Lung (tissue), 12 donors: Measurements from ENCODE around the gene OTOP1. TPM values are rescaled to one million over a fixed set of nuclear protein-coding genes. Genes with fewer than 3 reads are reported as not detected.
"Not testable (repeated sequence)": the region's sequence is repeated elsewhere in the genome, so short reads cannot be mapped to it uniquely, and the experiment has no call there.

Experiments used
- ATAC-seq: fragments of 200-7000 bp; cut with Tn5 transposase; one replicate; pipeline ENCODE4 v1.9.1; 2020; ENCODE audit warnings: moderate number of reproducible peaks; ENCODE audit not compliant: insufficient read depth, low FRiP score
- DNase-seq, 3 donors: peaks; one replicate each; pipeline ENCODE4 v3.0.0-alpha.2; 2013 to 2017
- H3K27ac ChIP-seq, 2 donors: one replicate each; pipeline ENCODE4 v1.5.1; 2013; ENCODE audit warnings: mild to moderate bottlenecking in 2 of 2, moderate library complexity in 2 of 2, control low read depth in 1 of 2, inconsistent platforms in 1 of 2, low read depth in 1 of 2, low read length in 1 of 2
- H3K27me3 ChIP-seq, 3 donors: one replicate each; pipeline ENCODE4 v1.5.1; 2013; ENCODE audit warnings: low read length in 2 of 3; ENCODE audit not compliant: control insufficient read depth in 3 of 3, insufficient read depth in 3 of 3
- H3K36me3 ChIP-seq, 4 donors: one replicate each; pipeline ENCODE4 v1.5.1; 2013; ENCODE audit warnings: low read length in 4 of 4, mild to moderate bottlenecking in 1 of 4, moderate library complexity in 1 of 4; ENCODE audit not compliant: control insufficient read depth in 4 of 4, insufficient read depth in 4 of 4
- H3K4me1 ChIP-seq, 5 donors: one replicate each; pipeline ENCODE4 v1.5.1; 2013; ENCODE audit warnings: low read length in 5 of 5, mild to moderate bottlenecking in 2 of 5, moderate library complexity in 1 of 5; ENCODE audit not compliant: control insufficient read depth in 5 of 5, insufficient read depth in 5 of 5
- H3K4me3 ChIP-seq: one replicate; pipeline ENCODE4 v1.5.1; 2013; ENCODE audit warnings: mild to moderate bottlenecking, control low read depth, moderate library complexity
- H3K9ac ChIP-seq, 2 donors: one replicate each; pipeline ENCODE4 v1.5.1; 2013; ENCODE audit warnings: low read length in 2 of 2, control low read depth in 1 of 2; ENCODE audit not compliant: insufficient read depth in 1 of 2
- H3K9me3 ChIP-seq, 4 donors: one replicate each; pipeline ENCODE4 v1.5.1; 2013; ENCODE audit warnings: low read length in 3 of 4, mild to moderate bottlenecking in 1 of 4, moderate library complexity in 1 of 4; ENCODE audit not compliant: control insufficient read depth in 4 of 4, insufficient read depth in 3 of 4
- WGBS, 2 donors: extraction: QIAGEN DNeasy Blood & Tissue Kit; methylation state at CpG; one replicate each; pipeline ENCODE4 v1.1.7; 2013; 5-methylcytosine and 5-hydroxymethylcytosine counted together
- polyA plus RNA-seq, 2 donors: library from polyadenylated mRNA; stranded (reverse); fragments of 200-250 nt; gene quantifications; one replicate each; pipeline ENCODE4 v1.2.1, GENCODE V29; 2013
- total RNA-seq, 2 donors: library from RNA; depleted of rRNA in 1 of 2; stranded (reverse); fragments of >200 nt in 1 of 2; gene quantifications; one replicate each; pipeline ENCODE4 v1.2.1, GENCODE V29; 2014 to 2021
- TF ChIP-seq, protein P1 (sequence below): IDR thresholded peaks from 2 replicates; pipeline ENCODE4 v1.5.1; 2012; ENCODE audit warnings: mild to moderate bottlenecking; ENCODE audit errors: control extremely low read depth, extremely low read depth
- donor health status: control.
- donor health status: control.
- donor health status: Bipolar disorder and iron deficiency.
- donor health status: healthy.
- donor health status: DM: yes; HTN: yes; CAD: no.

The OTOP1 gene
- total and polyA plus RNA-seq, 4 donors = not detected

DNA sequence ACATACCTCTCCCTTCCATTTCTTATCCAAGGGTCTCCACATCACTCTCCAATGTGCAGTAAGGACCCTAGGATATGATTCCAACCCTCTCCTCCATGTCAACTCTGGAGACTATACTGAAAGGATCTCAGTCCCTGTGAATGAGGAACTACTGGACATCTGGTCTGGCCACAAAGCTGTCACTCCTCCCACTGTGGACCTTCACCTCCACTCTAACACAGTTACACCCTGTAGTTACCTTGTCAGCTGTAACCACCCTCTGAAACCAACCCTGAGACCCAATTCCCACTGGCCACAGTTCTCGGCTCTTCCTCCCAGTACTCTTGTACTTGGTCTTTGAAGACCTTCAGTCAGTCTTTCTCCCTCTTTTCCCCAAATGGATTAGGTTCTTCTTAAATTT lies 18.4 kb upstream of the OTOP1 start:
- Histone ChIP-seq H3K27me3 (no peaks in the 10 kb centered on the region), H3K36me3 (peaks cover 15 to 27% (median 25%) of the 10 kb centered on the region in 4 donors), H3K9ac (no peak overlapping the region), H3K4me3 (no peak overlapping the region), H3K4me1 (peaks cover 4 to 15% (median 6%) of the 10 kb centered on the region in 5 donors), H3K9me3 (no peaks in the 10 kb centered on the region), H3K27ac (no peak overlapping the region)
- WGBS, 2 donors = 94 to 100% methylated on average over 1 of the region's 1 CpG
- DNase-seq = no peak
- ATAC-seq = no peak
- TF ChIP-seq, protein P1, sequence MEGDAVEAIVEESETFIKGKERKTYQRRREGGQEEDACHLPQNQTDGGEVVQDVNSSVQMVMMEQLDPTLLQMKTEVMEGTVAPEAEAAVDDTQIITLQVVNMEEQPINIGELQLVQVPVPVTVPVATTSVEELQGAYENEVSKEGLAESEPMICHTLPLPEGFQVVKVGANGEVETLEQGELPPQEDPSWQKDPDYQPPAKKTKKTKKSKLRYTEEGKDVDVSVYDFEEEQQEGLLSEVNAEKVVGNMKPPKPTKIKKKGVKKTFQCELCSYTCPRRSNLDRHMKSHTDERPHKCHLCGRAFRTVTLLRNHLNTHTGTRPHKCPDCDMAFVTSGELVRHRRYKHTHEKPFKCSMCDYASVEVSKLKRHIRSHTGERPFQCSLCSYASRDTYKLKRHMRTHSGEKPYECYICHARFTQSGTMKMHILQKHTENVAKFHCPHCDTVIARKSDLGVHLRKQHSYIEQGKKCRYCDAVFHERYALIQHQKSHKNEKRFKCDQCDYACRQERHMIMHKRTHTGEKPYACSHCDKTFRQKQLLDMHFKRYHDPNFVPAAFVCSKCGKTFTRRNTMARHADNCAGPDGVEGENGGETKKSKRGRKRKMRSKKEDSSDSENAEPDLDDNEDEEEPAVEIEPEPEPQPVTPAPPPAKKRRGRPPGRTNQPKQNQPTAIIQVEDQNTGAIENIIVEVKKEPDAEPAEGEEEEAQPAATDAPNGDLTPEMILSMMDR = no peak

DNA sequence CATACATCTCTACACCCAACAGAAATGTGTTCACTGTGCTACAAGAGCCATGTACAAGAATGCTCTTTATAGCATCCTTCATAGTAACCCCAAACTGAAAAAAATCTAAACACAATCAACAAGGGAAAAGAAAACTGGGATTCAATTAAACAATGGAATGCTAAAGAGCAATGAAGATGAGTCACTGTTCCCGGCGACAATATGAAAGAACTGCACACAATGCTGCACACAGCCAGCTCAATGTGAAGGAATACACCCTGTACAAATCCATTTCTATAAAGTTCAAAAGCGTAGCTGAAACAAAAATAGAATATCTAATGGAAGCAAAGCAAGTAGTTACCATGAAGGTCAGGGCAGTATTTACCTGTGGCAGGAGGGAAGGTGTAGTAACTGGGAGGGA lies 12.8 kb upstream of the OTOP1 start:
- not testable (repeated sequence) for DNase-seq, H3K4me3 ChIP-seq, ATAC-seq, H3K9me3 ChIP-seq, H3K4me1 ChIP-seq, H3K27me3 ChIP-seq, H3K9ac ChIP-seq, H3K27ac ChIP-seq
- H3K36me3 ChIP-seq = peaks cover 20 to 28% (median 26%) of the 10 kb centered on the region in 4 donors
- 95 to 96% methylated on average over 3 of the region's 3 CpGs for WGBS, 2 donors

DNA sequence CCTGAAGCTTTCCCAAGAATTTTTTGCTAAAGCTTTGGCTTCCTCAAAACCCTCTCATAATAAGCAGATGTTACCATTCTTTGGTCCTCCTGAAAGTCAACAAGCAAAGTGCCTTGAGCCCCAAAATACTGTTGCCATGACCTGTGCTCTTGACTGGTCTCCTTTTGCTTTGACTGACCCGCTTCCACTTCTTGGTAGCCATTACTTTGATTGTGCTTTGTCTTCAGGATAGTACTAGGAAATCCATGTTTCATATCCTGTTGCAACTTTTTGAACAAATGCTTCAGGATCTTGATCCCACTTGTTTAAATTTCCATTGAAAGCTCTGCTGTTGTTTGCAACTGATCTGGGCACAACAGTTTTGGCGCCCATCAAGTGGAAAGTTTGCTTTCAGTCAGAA lies 6.9 kb upstream of the OTOP1 start:
- Histone ChIP-seq H3K4me1 (no peaks in the 10 kb centered on the region), H3K9ac (no peak overlapping the region), H3K4me3 (no peak overlapping the region), H3K27ac (no peak overlapping the region), H3K36me3 (peaks cover 0 to 9% (median 7%) of the 10 kb centered on the region in 4 donors), H3K9me3 (peaks cover 0 to 4% (median 0%) of the 10 kb centered on the region in 4 donors), H3K27me3 (peaks cover 0 to 8% (median 6%) of the 10 kb centered on the region in 3 donors)
- TF ChIP-seq, protein P1 = no peak
- no peak for DNase-seq
- no peak for ATAC-seq
- WGBS, 2 donors = 97% methylated on average over 2 of the region's 2 CpGs

DNA sequence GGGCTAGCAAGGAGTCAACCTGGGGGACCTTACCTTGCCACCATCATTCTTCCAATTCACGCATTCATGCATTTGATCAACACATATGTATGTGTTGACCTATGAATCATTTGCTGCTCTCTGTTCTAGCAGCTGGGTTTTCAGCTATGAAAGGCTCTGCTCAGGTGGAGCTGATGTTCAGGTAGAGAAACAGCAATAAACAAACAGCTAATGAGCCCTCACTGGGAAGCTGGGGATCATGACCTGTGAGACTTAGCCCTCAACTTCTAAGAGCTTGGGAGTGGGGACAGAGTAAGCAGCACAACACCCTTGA lies 1.6 kb upstream of the OTOP1 start:
- no peak overlapping the region for H3K4me3 ChIP-seq
- H3K9me3 ChIP-seq = peaks cover 0 to 12% (median 0%) of the 10 kb centered on the region in 4 donors
- DNase-seq (no peak), ATAC-seq (no peak)
- TF ChIP-seq, protein P1 = no peak
- no peak overlapping the region for H3K9ac ChIP-seq
- no peak overlapping the region for H3K27ac ChIP-seq
- 70 to 72% methylated on average over 1 of the region's 1 CpG for WGBS, 2 donors
- peaks cover 0 to 2% (median 0%) of the 10 kb centered on the region in 5 donors for H3K4me1 ChIP-seq
- H3K36me3 ChIP-seq = no peaks in the 10 kb centered on the region
- H3K27me3 ChIP-seq = peaks cover 11 to 42% (median 28%) of the 10 kb centered on the region in 3 donors
